Smooth muscle cell (in vitro differentiated cells): ENCODE measurements around the gene KCNJ9. TPM values are rescaled to one million over a fixed set of nuclear protein-coding genes. Genes with fewer than 3 reads are reported as not detected.
"Not testable (repeated sequence)": the region's sequence is repeated elsewhere in the genome, so short reads cannot be mapped to it uniquely, and the experiment has no call there.

ENCODE experiments used
- DNase-seq: peaks from one replicate; lab custom pipeline; 2025; ENCODE audit not compliant: unreplicated experiment; lab: John Stamatoyannopoulos, UW
- H2AFZ ChIP-seq: fragments of 200-600 bp; sonication (generic); 2 replicates; pipeline ENCODE4 v1.6.0; 2016; ENCODE audit warnings: antibody characterized with exemption, low read depth, mild to moderate bottlenecking
- H3F3A ChIP-seq: fragments of 200-600 bp; sonication (generic); 2 replicates; pipeline ENCODE4 v1.6.0; 2017; ENCODE audit warnings: antibody characterized with exemption, low read depth
- H3K27ac ChIP-seq: fragments of 200-600 bp; sonication (generic); 2 replicates; pipeline ENCODE4 v1.5.1; 2016; ENCODE audit warnings: low read depth, mild to moderate bottlenecking
- H3K27me3 ChIP-seq: fragments of 200-600 bp; sonication (generic); 2 replicates; pipeline ENCODE4 v1.6.1; 2016; ENCODE audit warnings: low read depth, mild to moderate bottlenecking
- H3K36me3 ChIP-seq: fragments of 200-600 bp; sonication (generic); 2 replicates; pipeline ENCODE4 v1.5.1; 2016; ENCODE audit warnings: low read depth
- H3K4me1 ChIP-seq: fragments of 200-600 bp; sonication (generic); 2 replicates; pipeline ENCODE4 v1.5.1; 2016; ENCODE audit warnings: low read depth
- H3K4me2 ChIP-seq: fragments of 200-600 bp; sonication (generic); 2 replicates; pipeline ENCODE4 v1.6.0; 2016; ENCODE audit warnings: mild to moderate bottlenecking
- H3K4me3 ChIP-seq: fragments of 200-600 bp; sonication (generic); 2 replicates; pipeline ENCODE4 v1.5.1; 2016; ENCODE audit warnings: mild to moderate bottlenecking
- H3K79me2 ChIP-seq: fragments of 200-600 bp; sonication (generic); 2 replicates; pipeline ENCODE4 v1.6.0; 2016; ENCODE audit warnings: low read depth, mild to moderate bottlenecking
- H3K9ac ChIP-seq: fragments of 200-600 bp; sonication (generic); 2 replicates; pipeline ENCODE4 v1.6.0; 2016; ENCODE audit warnings: low read depth
- H3K9me3 ChIP-seq: fragments of 200-600 bp; sonication (generic); replicated peaks from 2 replicates; pipeline ENCODE4 v1.5.1; 2016; ENCODE audit warnings: low read depth
- H4K20me1 ChIP-seq: fragments of 200-600 bp; sonication (generic); 2 replicates; pipeline ENCODE4 v1.6.0; 2016; ENCODE audit warnings: low read depth
- WGBS: methylation state at CpG from one replicate; pipeline ENCODE4 v1.1.7; 2016; ENCODE audit warnings: low lambda C conversion rate; 5-methylcytosine and 5-hydroxymethylcytosine counted together
- polyA plus RNA-seq: library from polyadenylated mRNA; unstranded; fragments of >200 nt; fragmentation: Nextera tagmentation; extraction: Ambion mirVana; gene quantifications from 2 replicates; pipeline ENCODE4 v1.2.1, GENCODE V29; 2016
- total RNA-seq: library from RNA; depleted of rRNA; stranded (reverse); fragments of >200 nt; gene quantifications from 2 replicates; pipeline ENCODE4 v1.2.3, GENCODE V29; 2014
- TF ChIP-seq, protein P1 (sequence below): fragments of 200-600 bp; sonication (generic); IDR thresholded peaks from 2 replicates; pipeline ENCODE4 v1.5.1; 2017; ENCODE audit warnings: borderline replicate concordance, mild to moderate bottlenecking, antibody characterized with exemption; ENCODE audit not compliant: insufficient read depth, poor library complexity, severe bottlenecking

The KCNJ9 gene
- total and polyA plus RNA-seq, 2 experiments from 2014 or later, result not detected

DNA sequence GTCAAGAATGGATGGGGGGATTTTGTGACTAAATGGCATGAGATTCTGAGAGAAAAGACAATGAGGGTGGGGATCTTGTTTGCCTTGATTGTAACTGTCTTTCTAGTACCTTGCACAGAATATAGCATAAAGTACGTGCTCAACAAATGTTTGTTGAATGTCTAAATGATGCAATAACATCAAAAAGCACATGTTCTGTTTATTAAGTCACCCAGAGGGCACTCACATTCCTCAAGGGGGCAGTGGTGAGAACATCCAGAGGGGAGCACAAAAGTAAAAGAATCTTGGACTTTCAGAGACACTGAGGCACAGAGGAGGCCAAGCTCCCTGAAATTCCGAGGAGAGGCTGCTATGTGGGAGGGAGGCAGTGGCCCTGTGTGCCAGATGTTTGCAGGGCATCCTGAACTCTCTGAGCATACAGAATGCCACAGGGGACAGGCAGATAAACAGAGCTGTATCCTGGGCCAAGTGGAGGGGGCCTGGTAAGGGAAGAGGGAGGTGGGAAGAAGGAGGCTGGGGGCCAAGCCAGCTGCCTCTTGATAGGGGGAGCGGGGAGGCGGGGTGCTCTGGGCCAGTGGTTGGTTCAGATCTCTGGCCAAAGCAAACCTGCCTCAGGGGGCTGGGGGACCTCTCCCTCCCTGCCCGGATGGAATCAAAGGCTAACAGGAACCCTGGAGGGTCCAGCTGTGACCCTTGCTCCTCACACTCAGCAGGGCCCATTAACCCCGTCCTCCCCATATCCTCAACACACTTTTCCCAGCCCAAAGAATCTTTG, 27.7 kb downstream of the KCNJ9 start:
- H3K27ac ChIP-seq, result no peak overlapping the region
- H3K4me2 ChIP-seq, result no peak overlapping the region
- H3F3A ChIP-seq, result no peaks in the 10 kb centered on the region
- WGBS, result 69% methylated on average over 5 of the region's 6 CpGs
- TF ChIP-seq, protein P1, sequence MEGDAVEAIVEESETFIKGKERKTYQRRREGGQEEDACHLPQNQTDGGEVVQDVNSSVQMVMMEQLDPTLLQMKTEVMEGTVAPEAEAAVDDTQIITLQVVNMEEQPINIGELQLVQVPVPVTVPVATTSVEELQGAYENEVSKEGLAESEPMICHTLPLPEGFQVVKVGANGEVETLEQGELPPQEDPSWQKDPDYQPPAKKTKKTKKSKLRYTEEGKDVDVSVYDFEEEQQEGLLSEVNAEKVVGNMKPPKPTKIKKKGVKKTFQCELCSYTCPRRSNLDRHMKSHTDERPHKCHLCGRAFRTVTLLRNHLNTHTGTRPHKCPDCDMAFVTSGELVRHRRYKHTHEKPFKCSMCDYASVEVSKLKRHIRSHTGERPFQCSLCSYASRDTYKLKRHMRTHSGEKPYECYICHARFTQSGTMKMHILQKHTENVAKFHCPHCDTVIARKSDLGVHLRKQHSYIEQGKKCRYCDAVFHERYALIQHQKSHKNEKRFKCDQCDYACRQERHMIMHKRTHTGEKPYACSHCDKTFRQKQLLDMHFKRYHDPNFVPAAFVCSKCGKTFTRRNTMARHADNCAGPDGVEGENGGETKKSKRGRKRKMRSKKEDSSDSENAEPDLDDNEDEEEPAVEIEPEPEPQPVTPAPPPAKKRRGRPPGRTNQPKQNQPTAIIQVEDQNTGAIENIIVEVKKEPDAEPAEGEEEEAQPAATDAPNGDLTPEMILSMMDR, result peak; percentile 55
- H3K36me3 ChIP-seq, result no peaks in the 10 kb centered on the region
- no peaks in the 10 kb centered on the region for H4K20me1 ChIP-seq
- no peaks in the 10 kb centered on the region for H3K9me3 ChIP-seq
- no peaks in the 10 kb centered on the region for H3K27me3 ChIP-seq
- H3K4me1 ChIP-seq, result peaks cover 30% of the 10 kb centered on the region
- no peak overlapping the region for H3K9ac ChIP-seq
- no peak overlapping the region for H3K4me3 ChIP-seq
- H2AFZ ChIP-seq, result no peak overlapping the region
- H3K79me2 ChIP-seq, result no peaks in the 10 kb centered on the region
- no peak for DNase-seq

DNA sequence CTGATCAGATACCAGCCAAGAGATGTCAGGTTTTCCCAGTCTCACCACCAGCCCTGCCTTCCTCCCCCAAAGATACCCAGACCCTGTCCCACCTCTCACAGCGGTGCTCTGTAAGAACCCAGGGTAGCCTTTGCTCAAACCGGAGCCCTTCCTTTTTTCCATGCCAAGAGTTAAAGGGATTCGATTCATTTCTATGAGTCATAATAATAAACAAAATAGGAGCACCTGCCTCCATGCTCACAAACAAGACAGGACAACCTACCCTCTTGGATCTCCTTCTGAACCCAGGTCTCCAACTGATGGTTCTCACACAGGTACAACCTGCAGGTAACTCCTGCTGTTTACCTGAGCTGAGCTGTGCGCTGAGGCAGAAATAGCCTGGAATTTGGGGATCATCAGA, 28.3 kb downstream of the KCNJ9 start:
- no peak overlapping the region for H3K27ac ChIP-seq
- H3K4me1 ChIP-seq, result peaks cover 30% of the 10 kb centered on the region
- no peaks in the 10 kb centered on the region for H3K36me3 ChIP-seq
- no peaks in the 10 kb centered on the region for H3K27me3 ChIP-seq
- no peak overlapping the region for H2AFZ ChIP-seq
- no peak overlapping the region for H3K9ac ChIP-seq
- no peaks in the 10 kb centered on the region for H3F3A ChIP-seq
- TF ChIP-seq, protein P1, result no peak
- no peaks in the 10 kb centered on the region for H3K79me2 ChIP-seq
- H4K20me1 ChIP-seq, result no peaks in the 10 kb centered on the region
- no peaks in the 10 kb centered on the region for H3K9me3 ChIP-seq
- H3K4me2 ChIP-seq, result no peak overlapping the region
- 92% methylated on average over 4 of the region's 4 CpGs for WGBS
- no peak overlapping the region for H3K4me3 ChIP-seq
- DNase-seq, result no peak

DNA sequence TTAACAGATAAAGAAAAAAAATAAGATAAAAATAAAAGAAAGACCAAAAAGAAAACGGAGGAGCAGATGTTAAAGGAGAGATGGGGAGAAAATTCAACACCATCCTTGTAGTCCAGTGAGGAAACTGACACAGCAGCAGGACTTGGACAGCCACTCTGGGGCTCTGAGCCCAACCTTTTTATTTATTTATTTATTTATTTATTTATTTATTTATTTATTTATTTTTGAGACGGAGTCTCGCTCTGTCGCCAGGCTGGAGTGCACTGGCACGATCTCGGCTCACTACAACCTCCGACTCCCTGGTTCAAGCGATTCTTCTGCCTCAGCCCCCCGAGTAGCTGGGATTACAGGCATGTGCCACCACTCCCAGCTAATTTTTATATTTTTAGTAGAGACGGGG, 30.1 kb downstream of the KCNJ9 start:
- H2AFZ ChIP-seq, H3K27me3 ChIP-seq, H3K27ac ChIP-seq, H3F3A ChIP-seq, DNase-seq, H3K9ac ChIP-seq, H4K20me1 ChIP-seq, H3K9me3 ChIP-seq, H3K4me2 ChIP-seq, H3K79me2 ChIP-seq, H3K4me3 ChIP-seq, H3K36me3 ChIP-seq: not testable (repeated sequence)
- 94% methylated on average over 10 of the region's 10 CpGs for WGBS
- H3K4me1 ChIP-seq, result peaks cover 37% of the 10 kb centered on the region

DNA sequence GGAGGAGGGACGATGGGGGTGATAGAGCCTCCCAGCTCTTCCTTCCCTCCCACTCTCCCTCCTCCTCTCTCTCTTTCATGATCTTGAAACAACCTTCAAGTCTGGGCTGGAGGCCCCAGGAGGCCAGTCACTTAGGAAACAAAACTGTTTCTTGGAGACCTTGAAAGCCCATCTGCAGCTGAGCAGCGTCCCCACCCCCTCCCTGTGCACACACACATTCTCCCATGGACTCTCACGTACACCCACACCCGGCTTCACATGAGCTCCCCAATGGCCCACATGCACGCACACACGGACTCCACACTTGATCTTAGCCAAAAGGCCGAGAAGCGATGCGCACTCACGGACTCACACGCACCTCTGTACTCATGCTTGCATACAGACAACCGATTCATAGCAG, 31.0 kb downstream of the KCNJ9 start:
- Histone ChIP-seq H3K4me3 (no peak overlapping the region), H3K9me3 (no peaks in the 10 kb centered on the region), H3K27ac (no peak overlapping the region), H3K9ac (no peak overlapping the region), H3K4me2 (no peak overlapping the region), H3F3A (no peaks in the 10 kb centered on the region), H3K79me2 (no peaks in the 10 kb centered on the region), H3K27me3 (no peaks in the 10 kb centered on the region), H4K20me1 (no peaks in the 10 kb centered on the region), H3K36me3 (no peaks in the 10 kb centered on the region), H2AFZ (no peak overlapping the region), H3K4me1 (peaks cover 37% of the 10 kb centered on the region)
- WGBS, result 95% methylated on average over 11 of the region's 12 CpGs
- TF ChIP-seq, protein P1, result no peak
- no peak for DNase-seq
